HepG2 (cell line): ENCODE measurements around the gene TBL3. TPM values are rescaled to one million over a fixed set of nuclear protein-coding genes. Genes with fewer than 3 reads are reported as not detected.

ENCODE experiments used
- NONO ChIP-seq, 2 experiments: fragments of 450-650 bp in 1 of 2; sonication (generic) in 1 of 2; formaldehyde crosslinking in 1 of 2; IDR thresholded peaks in 1 of 2; conservative IDR thresholded peaks in 1 of 2; 2 replicates each; pipeline versions ENCODE4 v1.6.1 to v1.8.0; 2017 to 2022; ENCODE audit warnings: mild to moderate bottlenecking in 1 of 2, missing genetic modification reagents in 1 of 2, moderate library complexity in 1 of 2
- SAP130 ChIP-seq: IDR thresholded peaks from 2 replicates; pipeline ENCODE4 v1.6.1; 2016; ENCODE audit warnings: low read depth
- SRSF1 ChIP-seq: fragments of 200-400 bp; formaldehyde crosslinking; optimal IDR thresholded peaks from 2 replicates; pipeline ENCODE3; 2017; ENCODE audit warnings: mild to moderate bottlenecking, low read depth, low read length, moderate library complexity
- TAF1 ChIP-seq: sonication (generic); formaldehyde crosslinking; IDR thresholded peaks from 2 replicates; pipeline ENCODE4 v1.4.0; 2020; ENCODE audit warnings: missing genetic modification reagents
- UBTF ChIP-seq: sonication (generic); formaldehyde crosslinking; IDR thresholded peaks from 2 replicates; pipeline ENCODE4 v1.4.0; 2020; ENCODE audit warnings: mild to moderate bottlenecking, missing genetic modification reagents
- ZNF430 ChIP-seq: sonication (generic); formaldehyde crosslinking; IDR thresholded peaks from 2 replicates; pipeline ENCODE4 v1.9.0; 2021; ENCODE audit warnings: mild to moderate bottlenecking, missing genetic modification reagents
- ZNF724P ChIP-seq: sonication (generic); formaldehyde crosslinking; IDR thresholded peaks from 2 replicates; pipeline ENCODE4 v1.8.0; 2022; ENCODE audit warnings: missing genetic modification reagents, borderline replicate concordance
- polyA plus RNA-seq, 8 experiments: library from polyadenylated mRNA; depleted of rRNA in 3 of 8; stranded (reverse) in 7 of 8; unstranded in 1 of 8; fragments of >200 nt; fragmentation: Illumina TruSeq in 4 of 8; extraction: Trizol in 4 of 8; gene quantifications; 2 replicates each; pipeline versions ENCODE4 v1.2.1 to v1.2.3, GENCODE V29; 2011 to 2016; ENCODE audit warnings: low read depth in 4 of 8, missing spikeins in 1 of 8, mixed read lengths in 1 of 8; ENCODE audit not compliant: insufficient read depth in 1 of 8
- total RNA-seq, 5 experiments: library from RNA; depleted of rRNA; stranded (reverse); fragments of >200 nt; fragmentation: Illumina TruSeq; extraction: Trizol; gene quantifications; 2 replicates each; pipeline ENCODE4 v1.2.3, GENCODE V29; 2016; ENCODE audit warnings: low read depth in 1 of 5
- TF ChIP-seq, protein P1 (sequence below): IDR thresholded peaks from 2 replicates; pipeline ENCODE4 v1.6.1; 2016; ENCODE audit warnings: missing compliant biosample characterization, missing genetic modification reagents, borderline replicate concordance

TBL3 gene
- total and polyA plus RNA-seq, 2 of the 13 experiments (the other 11 are each of a cell fraction or from before 2014, with no cell fraction given) = 16.8 to 38.0 TPM

GRCh38 chr16:2026461-2027023 lies 54.7 kb downstream of the TBL3 start, which contains the start of gene NHERF2 (continued):
- TF ChIP-seq NONO (IDR thresholded peaks at IDR 0.05) = no peak
- TF ChIP-seq NONO (CRISPR knock-in tag; conservative IDR thresholded peaks at IDR 0.05) = no peak
- TF ChIP-seq SAP130 (CRISPR knock-in tag) = 0 out of 2 replicates have a peak, but pooled peaks have one; percentile 26
- 0 out of 2 replicates have a peak, but pooled peaks have one; percentile 25 for TF ChIP-seq TAF1
- 0 out of 2 replicates have a peak, but pooled peaks have one; percentile 41 for TF ChIP-seq UBTF (CRISPR knock-in tag)
- no peak for TF ChIP-seq ZNF724P
- TF ChIP-seq, protein P1, sequence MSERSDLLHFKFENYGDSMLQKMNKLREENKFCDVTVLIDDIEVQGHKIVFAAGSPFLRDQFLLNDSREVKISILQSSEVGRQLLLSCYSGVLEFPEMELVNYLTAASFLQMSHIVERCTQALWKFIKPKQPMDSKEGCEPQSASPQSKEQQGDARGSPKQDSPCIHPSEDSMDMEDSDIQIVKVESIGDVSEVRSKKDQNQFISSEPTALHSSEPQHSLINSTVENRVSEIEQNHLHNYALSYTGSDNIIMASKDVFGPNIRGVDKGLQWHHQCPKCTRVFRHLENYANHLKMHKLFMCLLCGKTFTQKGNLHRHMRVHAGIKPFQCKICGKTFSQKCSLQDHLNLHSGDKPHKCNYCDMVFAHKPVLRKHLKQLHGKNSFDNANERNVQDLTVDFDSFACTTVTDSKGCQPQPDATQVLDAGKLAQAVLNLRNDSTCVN (CRISPR knock-in tag) = no peak
- no peak for TF ChIP-seq ZNF430 (CRISPR knock-in tag)
- peak; percentile 18 for TF ChIP-seq SRSF1
